SKM-1 treated with dmso at 0.1 percent for 144 hours (cell line): Measurements from ENCODE around the gene MSH5.

Source experiments
- DNase-seq: peaks from one replicate; lab custom pipeline; 2025; ENCODE audit not compliant: unreplicated experiment; lab: John Stamatoyannopoulos, UW

MSH5 gene

DNA sequence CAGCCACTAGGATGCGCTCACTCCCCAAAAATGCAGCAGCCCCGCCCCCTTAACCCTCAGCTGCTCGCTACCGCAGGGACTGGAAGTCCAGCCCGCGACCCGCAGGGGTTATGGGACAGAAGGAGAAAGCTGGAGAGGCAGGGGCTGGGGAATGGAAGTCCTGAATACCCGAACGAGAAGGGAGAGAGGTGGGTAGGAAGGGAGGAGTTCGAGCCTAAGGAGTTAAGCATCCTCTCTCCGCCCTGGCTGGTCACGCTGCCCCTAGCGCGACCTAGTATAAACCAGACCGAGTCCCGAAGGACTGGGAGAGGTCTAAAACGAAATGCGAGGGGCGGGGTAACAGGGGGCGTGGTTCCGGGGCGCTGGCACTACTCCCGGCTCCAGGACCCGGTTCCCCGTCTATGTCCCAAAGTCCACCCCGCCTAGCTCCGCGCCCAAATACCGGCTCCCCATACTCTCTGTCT lies 10.3 kb upstream of the MSH5 start:
- DNase-seq = no peak

DNA sequence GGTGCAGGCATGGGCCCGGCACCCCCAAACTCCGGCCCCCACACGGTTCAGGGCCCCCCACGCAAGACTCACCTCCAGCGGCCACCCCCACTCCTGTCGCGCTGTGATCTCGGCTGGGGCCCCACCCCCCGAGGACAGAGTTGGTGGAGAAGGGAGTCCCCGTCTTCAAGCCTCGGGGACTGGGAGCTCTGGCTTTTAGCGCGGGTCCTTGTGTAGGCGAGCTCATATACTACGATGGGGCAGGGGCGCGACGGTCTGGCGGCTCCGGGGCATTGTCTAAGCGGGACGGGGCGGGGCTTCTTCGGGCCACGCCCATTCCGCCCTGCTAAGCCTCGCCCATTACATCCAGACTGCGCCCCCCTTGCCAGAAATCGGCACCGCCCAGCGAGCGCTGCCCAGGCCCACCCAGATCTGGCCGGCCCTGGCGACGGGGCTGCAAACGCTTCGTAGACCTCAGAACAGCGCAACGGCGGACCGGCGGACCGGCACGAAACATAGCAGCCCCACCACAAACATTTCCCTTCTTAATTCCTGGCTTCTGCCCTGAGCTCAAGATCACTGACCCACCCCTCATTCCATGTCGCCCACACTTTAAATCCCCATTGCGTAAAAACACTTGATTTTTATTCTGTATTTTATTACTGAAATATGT lies 9.7 kb upstream of the MSH5 start:
- DNase-seq = no peak

GRCh38 chr6:31730631-31731086 lies 9.1 kb upstream of the MSH5 start:
- DNase-seq = no peak

- DNase-seq = no peak
Observed at GRCh38 chr6:31732029-31732428, 7.8 kb upstream of the MSH5 start.

DNA sequence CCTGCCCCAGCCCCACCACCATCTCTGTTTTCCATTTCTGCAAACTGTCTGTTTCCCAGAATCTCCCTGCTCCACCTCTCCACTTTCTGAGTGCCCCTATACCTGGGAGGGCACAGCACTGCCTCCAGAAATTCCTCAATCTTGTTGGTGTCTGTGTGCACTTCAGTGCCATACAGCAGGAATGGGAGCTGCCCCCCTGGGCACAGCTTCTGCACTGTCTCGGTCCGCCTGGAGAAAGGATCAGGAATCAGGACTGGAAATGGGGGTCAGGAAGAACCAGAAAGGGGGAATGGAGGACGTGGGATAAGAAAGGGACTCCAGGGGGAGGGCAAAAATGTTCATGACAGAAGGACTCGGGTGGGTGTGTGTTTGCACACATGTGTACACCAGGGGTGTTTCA lies 6.1 kb upstream of the MSH5 start:
- DNase-seq = no peak

DNA sequence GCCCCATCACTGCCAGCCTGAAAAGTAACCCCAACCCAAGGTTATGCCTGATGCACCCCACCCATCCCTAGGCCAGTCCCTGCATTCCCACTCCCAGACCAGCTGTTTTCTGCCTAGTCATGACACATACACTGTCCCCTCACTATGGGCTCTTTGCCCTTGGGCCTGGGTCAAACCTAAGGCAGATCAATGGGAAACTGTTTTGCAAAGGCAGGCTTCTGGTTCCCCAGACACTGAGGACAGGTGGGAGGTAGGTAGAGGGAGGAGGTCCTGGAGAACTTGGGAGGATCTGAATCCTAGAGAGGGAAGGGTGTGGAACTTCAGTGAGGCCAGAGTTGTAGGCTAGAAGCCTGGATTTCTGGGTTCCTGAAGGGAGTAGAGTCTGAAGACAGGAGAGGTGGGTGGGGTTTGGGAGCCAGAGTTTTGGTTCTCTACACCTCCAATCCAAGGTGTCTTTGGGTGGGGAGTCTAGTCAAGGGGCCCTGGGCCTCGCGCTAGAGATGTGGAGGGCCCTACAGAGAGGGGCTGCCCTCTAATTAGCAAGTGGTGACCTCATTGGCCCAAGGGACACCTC lies 5.5 kb upstream of the MSH5 start:
- DNase-seq = no peak

DNA sequence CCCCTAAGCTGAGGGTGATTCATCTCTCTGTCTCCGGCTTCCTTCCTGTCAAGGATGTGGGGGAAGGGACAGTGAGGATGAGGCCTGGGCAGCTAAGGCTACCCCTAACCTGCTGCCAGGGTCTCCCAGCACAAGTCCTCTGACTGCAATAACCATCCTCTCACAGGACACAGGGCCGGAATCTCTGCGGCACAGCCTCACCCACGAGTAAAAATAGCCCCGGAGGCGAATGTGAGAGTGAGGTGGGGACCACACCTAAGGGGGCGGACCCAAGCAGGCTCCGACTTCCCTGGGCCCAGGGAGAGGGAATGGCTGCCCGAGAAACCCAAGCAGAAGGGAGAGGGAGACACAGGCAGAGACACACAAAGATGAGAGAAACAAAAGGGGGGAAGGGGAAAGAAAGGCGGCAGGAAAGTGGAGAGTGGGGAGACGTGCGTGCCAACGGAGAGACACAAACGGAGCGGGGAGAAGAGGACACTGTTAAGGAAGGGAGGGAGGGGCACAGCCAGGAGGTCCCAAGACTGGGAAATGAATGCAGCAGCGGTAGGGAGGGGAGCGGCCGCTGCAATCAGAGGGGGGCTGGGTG lies 4.9 kb upstream of the MSH5 start:
- peak; percentile 74 for DNase-seq

DNA sequence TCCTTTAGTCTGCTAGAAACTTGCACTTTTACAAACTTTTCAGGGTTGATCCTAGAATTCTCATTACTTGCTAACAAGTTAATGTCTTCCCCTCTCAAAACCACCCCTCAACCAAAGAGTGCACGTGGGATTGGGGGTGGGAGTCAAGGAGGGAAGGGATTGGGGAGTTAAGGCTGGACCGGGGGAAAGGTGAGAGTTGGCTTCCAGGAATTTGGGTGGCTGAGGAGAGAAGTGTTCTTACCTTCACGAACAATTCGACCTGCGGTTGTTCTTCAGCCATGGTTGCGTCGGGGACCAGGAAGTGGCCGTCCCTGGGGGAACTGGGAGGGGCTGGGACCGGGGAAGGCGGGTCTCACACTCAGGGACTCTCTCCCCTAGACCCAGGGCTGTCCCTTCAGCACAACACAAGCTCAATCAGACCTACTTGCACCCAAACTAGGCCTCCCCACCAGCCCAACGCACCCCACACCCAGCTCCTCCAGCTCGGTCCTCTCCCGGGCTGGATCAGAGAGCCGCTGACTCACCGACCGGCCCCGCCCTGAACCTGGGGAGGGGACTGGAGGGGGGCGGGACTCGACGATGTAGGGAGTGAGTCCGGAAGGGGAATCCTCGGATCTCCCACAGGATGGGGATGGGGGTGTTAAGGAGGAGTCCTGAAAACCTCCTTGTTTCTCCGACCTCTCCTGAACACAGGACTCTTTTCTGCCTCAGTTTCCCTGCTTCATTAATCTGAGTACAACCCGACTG lies 3.6 kb upstream of the MSH5 start, which contains the start of gene CLIC1:
Gene CLIC1, minus strand, starts transcription at position 510 of the 747 bp plus-strand sequence. Its CDS starts 230 bp downstream, at position 280.
- peak; percentile 82 for DNase-seq

DNA sequence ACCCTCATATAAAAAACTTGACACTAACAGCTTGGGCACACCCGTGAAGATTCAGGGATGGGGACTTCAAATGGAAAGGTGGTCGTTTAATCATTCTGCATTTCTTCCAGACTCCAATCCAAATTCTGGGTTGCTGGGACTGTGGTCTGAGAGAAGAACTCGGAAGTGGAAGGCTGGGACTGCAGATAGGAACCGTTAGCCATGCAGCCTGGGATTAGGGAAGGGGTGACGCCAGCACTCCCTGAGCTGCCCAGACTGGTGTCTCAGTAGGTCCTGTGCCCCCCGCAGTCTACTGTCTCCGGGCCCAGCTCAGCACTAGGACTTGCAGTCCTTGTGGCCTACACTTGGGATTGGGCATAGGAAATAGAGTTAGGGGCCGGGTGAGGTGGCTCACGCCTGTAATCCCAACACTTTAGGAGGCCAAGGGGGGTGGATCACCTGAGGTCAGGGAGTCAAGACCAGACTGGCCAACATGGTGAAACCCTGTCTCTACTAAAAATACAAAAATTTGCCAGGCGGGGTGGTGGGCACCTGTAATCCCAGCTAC lies 3.0 kb upstream of the MSH5 start:
- no peak for DNase-seq

DNA sequence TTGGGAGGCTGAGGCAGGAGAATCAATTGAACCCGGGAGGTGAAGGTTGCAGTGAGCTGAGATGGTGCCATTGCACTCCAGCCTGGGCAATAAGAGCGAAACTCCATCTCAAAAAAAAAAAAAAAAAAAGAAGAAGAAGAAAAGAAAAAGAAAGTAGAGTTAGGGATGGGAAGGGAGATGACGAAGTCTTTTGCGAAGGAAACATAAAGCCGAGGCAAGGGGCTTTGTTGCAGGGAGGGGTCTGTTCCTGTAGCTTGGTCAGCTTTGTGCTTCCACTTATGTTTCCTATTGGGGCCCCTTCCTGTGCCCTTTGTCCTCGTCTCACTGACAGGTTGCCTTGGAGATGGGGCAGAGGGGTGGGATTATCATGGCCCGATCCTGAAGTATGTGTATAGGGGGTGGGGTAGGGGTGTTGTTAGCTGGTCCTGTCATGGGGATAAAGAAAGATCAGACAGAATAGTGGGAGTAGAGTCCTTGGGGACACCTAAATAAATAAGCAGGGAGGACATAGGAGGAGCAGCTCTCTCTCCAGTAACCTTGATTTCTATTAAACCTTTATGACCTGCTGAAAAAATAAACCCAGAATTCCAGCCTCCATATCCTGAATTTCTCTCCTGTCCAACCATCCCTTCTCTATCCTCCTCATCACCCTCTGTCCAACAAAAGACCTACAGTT lies 2.4 kb upstream of the MSH5 start:
- DNase-seq = peak; percentile 74

GRCh38 chr6:31737991-31738979 lies 1.5 kb upstream of the MSH5 start:
- peak; percentile 98 for DNase-seq

DNA sequence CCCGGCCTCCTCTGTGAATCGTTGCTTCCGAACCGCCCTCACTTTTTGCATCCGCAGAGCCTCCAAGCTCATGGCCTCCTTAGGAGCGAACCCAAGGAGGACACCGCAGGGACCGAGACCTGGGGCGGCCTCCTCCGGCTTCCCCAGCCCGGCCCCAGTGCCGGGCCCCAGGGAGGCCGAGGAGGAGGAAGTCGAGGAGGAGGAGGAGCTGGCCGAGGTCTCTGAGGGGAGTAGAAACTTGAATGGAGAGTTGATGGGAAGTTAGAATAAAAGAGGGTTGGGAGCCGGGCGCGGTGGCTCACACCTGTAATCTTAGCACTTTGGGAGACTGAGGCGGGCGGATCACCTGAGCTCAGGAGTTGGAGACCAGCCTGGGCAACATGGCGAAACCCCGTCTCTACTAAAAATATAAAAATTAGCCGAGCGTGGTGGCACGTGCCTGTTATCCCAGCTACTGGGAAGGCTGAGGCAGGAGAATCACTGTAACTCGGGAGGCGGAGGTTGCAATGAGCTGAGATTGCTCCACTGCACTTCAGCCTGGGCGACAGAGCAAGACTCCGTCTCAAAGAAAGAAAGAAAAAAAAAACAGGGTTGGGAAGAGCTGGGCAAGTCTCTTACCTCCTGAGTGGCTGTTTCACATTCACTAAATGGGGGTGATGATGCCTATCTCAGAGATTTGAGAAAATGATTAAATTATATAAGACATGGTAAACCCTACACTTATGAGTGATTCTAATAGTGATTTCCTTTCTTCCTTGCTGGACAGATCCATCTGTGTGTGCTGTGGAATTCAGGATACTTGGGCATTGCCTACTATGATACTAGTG lies 805 bp downstream of the MSH5 start:
- peak; percentile 75 for DNase-seq

- DNase-seq = no peak
Observed at GRCh38 chr6:31741815-31742214, 2.0 kb downstream of the MSH5 start.

DNA sequence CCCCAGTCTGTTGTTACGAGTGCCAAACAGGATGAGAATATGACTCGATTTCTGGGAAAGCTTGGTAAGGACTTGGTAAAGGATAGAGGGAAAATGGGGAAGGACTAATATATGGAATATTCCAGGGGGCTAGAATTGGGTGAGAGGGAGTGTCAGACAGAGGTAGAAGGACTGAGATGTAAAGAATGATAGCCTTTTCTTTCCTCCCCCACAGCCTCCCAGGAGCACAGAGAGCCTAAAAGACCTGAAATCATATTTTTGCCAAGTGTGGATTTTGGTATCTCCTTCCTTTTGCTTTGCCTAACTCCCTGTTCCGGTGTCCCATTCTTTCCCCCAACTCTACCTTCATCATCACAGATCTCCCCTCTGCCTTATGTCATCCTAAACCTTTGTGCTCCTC lies 3.1 kb downstream of the MSH5 start:
- no peak for DNase-seq

- no peak for DNase-seq
Observed at GRCh38 chr6:31744422-31744821, 4.6 kb downstream of the MSH5 start.

DNA sequence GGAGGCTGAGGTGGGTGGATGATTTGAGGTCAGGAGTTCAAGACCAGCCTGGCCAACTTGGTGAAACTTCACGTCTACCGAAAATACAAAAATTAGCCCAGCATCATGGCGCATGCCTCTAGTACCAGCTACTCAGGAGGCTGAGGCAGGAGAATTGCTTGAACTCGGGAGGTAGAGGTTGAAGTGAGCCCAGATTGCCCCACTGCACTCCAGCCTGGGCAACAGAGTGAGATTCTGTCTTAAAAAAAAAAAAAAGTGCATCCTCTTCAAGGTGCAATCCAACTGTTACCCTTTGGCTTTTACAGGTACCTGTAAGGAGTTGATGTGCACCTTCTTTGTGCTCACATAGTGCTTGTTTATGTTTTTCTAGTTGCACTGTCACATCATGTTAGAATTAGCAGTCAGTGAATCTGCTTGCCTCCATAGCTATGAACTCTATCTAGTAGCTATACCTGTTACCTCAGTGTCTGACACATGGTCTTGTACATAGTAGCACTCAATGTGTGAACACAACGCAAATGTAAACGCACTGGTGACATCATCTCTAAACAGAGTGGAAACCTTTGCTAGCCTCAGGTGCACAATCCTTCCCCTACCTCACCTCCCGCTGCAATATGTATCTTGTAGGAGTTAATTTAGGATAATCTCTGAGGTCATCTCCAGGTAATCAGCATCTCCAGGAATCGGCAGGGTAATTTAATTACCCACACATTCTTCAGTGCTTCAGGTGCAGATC lies 9.7 kb downstream of the MSH5 start:
- DNase-seq = no peak

DNA sequence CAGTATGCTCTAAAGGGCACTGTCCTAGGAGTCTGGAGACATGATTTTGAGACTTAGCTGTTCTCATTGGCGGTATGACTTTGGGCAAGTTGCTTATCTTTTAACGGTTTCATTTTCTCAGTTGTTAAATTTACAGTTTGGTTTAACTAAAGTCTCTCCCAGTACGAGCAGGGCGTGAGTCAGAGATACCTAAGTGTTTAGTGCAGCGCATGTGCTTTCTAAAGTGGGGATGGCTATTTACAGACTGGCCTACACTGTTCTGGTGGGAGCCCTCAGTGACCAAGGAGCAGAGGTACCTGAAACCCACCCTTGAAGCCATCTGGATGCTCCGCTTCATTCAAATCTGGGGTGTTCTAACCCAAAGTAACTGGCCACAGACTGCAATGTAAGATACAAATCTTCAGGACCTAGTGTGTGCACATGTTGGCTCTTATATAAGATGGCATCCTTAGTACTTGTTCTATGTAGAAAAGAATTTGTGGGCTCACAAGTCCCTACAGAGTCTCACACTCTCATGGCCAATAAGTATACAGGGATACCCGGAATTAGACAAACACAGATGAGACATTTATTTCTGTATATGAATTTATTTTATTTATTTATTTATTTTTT lies 10.7 kb downstream of the MSH5 start:
- DNase-seq = no peak
